Measurements from ENCODE around the gene C1orf21.

- TF ChIP-seq CTCF (conservative IDR thresholded peaks at IDR 0.05; ENCODE audit: low read length) (no peak), EZH2phosphoT487 (IDR thresholded peaks at IDR 0.05; ENCODE audit: borderline replicate concordance) (no peak)
These were observed 143.4 kb downstream of the C1orf21 start for GRCh38 chr1:184530226-184530625.
